Measurements from ENCODE around the gene ABHD17A. TPM values are rescaled to one million over a fixed set of nuclear protein-coding genes. Genes with fewer than 3 reads are reported as not detected.

ABHD17A gene
- polyA plus RNA-seq, 1 of the 3 experiments (the other 2 are of a cell fraction) = 61.1 TPM

DNA sequence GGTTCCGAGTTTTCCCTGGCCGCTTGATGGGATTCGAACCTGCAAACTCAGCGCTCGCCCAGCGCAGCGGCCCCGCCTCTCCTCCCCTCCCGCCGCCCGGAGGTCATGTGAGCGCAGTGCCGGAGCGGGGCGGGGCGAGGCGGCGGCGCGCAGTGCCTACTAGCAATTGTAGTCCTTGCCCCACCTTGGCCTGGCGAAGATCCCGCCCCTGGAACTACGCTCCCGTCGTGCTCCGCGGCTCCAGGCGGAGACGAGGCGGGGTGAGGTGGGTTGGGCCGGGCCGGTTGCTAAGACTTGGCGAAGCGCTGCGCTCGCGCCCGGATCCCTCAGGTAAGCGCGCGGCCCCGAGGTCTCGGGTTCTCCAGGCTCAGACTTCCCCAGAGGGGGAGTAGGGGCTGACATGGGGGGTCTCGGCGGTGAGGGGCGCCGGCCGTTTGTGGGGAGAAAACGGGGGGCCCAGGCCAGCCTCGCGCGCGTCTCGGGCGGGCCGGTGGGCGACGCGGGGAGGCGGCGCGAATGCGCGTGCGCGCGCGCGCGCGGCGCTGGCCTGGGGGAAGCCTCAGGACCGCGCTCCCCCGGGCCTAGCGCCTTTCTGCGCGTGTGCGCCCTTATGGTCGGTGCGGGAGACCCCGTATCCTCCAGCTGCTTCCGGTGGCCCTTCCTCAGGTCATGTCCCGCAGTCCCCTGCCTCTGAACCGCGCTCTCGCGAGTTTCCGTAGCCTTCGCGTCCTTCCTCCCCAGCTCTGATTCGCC lies 20.0 kb upstream of the ABHD17A start, which contains the start of the genes ADAT3 and SCAMP4:
ADAT3 (plus strand) TSS at position 290 of the 753 bp plus-strand sequence. CDS start 6,649 bp downstream, outside the sequence.
SCAMP4 (plus strand) TSS at position 290 of the 753 bp plus-strand sequence. CDS start 9,621 bp downstream, outside the sequence.
- H3K4me3 ChIP-seq (ENCODE audit: low read depth in 2 of 2, low read length in 1 of 2) = peak within 1 kb of the TSS; percentile 63 to 67
- H3K27ac ChIP-seq (ENCODE audit: low read depth in 2 of 2, low read length in 1 of 2) = peak within 1 kb of the TSS; percentile 81 to 82
- H3K27me3 ChIP-seq (ENCODE audit: insufficient read depth) = no peaks in the 10 kb centered on the region
- peaks cover 0 to 18% of the 10 kb centered on the region in 2 experiments; a peak in 1 of 4 replicates for H3K4me1 ChIP-seq (ENCODE audit: control insufficient read depth in 1 of 2, insufficient read depth in 2 of 2, low read depth in 1 of 2, low read length in 1 of 2)
- 0% methylated on average over 28 of the region's 92 CpGs for WGBS (ENCODE audit: low lambda C conversion rate)
- peak within 1 kb of the TSS; percentile 87 for H2AFZ ChIP-seq (ENCODE audit: low read depth)
- peaks cover 0 to 2% of the 10 kb centered on the region in 2 experiments for H3K36me3 ChIP-seq (replicated peaks in 1 of 2; ENCODE audit: control insufficient read depth in 1 of 2, insufficient read depth in 2 of 2, low read length in 1 of 2)
- TF ChIP-seq, protein P1, sequence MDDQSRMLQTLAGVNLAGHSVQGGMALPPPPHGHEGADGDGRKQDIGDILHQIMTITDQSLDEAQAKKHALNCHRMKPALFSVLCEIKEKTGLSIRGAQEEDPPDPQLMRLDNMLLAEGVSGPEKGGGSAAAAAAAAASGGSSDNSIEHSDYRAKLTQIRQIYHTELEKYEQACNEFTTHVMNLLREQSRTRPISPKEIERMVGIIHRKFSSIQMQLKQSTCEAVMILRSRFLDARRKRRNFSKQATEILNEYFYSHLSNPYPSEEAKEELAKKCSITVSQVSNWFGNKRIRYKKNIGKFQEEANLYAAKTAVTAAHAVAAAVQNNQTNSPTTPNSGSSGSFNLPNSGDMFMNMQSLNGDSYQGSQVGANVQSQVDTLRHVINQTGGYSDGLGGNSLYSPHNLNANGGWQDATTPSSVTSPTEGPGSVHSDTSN (IDR thresholded peaks at IDR 0.05) = peak; percentile 51
- TF ChIP-seq NRF1 (IDR thresholded peaks at IDR 0.05; ENCODE audit: low read depth, low read length) (peak; percentile 79), USF2 (IDR thresholded peaks at IDR 0.05; ENCODE audit: borderline replicate concordance, low read depth, low read length) (peak; percentile 63; the same call in 1 of the 2 replicates), EP300 (IDR thresholded peaks at IDR 0.05; ENCODE audit: borderline replicate concordance in 1 of 2, low read depth in 1 of 2, low read length in 1 of 2) (0 out of 4 replicates have a peak, but pooled peaks of 1 of the 2 experiments have one; percentile 15), CHD2 (IDR thresholded peaks at IDR 0.05; ENCODE audit: low read length, partially characterized antibody) (peak; percentile 98), RCOR1 (IDR thresholded peaks at IDR 0.05; ENCODE audit: low read length) (peak; percentile 41; the same call in 1 of the 2 replicates), MXI1 (IDR thresholded peaks at IDR 0.05; ENCODE audit: low read depth, low read length) (no peak; the same call in 1 of the 2 replicates), POLR2AphosphoS5 (IDR thresholded peaks at IDR 0.05; ENCODE audit: low read depth, low read length) (peak; percentile 78), TAF1 (IDR thresholded peaks at IDR 0.05; ENCODE audit: borderline replicate concordance, low read depth, low read length) (peak; percentile 61), EZH2phosphoT487 (IDR thresholded peaks at IDR 0.05; ENCODE audit: borderline replicate concordance, low read depth) (no peak), TEAD4 (IDR thresholded peaks at IDR 0.05; ENCODE audit: borderline replicate concordance, insufficient read depth) (no peak), RXRA (IDR thresholded peaks at IDR 0.05; ENCODE audit: borderline replicate concordance, low read depth) (no peak), USF1 (IDR thresholded peaks at IDR 0.05; ENCODE audit: borderline replicate concordance, low read depth) (peak; percentile 96), SIN3A (IDR thresholded peaks at IDR 0.05; ENCODE audit: borderline replicate concordance, low read depth, low read length) (peak; percentile 55; the same call in 1 of the 2 replicates), ELF1 (IDR thresholded peaks at IDR 0.05) (peak; percentile 37; the same call in 1 of the 2 replicates), YY1 (IDR thresholded peaks at IDR 0.05; ENCODE audit: low read depth) (peak; percentile 39; the same call in 1 of the 2 replicates), GABPA (IDR thresholded peaks at IDR 0.05; ENCODE audit: low read depth) (peak; percentile 74), REST (IDR thresholded peaks at IDR 0.05; ENCODE audit: low read depth, low read length) (no peak; the same call in 1 of the 2 replicates), FOXM1 (IDR thresholded peaks at IDR 0.05; ENCODE audit: low read depth) (no peak)
- TF ChIP-seq, protein P2, sequence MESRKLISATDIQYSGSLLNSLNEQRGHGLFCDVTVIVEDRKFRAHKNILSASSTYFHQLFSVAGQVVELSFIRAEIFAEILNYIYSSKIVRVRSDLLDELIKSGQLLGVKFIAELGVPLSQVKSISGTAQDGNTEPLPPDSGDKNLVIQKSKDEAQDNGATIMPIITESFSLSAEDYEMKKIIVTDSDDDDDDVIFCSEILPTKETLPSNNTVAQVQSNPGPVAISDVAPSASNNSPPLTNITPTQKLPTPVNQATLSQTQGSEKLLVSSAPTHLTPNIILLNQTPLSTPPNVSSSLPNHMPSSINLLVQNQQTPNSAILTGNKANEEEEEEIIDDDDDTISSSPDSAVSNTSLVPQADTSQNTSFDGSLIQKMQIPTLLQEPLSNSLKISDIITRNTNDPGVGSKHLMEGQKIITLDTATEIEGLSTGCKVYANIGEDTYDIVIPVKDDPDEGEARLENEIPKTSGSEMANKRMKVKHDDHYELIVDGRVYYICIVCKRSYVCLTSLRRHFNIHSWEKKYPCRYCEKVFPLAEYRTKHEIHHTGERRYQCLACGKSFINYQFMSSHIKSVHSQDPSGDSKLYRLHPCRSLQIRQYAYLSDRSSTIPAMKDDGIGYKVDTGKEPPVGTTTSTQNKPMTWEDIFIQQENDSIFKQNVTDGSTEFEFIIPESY (IDR thresholded peaks at IDR 0.05; ENCODE audit: borderline replicate concordance, low read depth) = peak; percentile 93
- TF ChIP-seq, protein P3, sequence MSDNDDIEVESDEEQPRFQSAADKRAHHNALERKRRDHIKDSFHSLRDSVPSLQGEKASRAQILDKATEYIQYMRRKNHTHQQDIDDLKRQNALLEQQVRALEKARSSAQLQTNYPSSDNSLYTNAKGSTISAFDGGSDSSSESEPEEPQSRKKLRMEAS (IDR thresholded peaks at IDR 0.05; ENCODE audit: low read depth) = peak; percentile 63; the same call in 1 of the 2 replicates
- POLR2A ChIA-PET = interaction anchor here (0.9 to 1.0 kb wide), 2 partner anchors 33 to 41 kb away, joined by 4 read pairs; no protein-coding TSS in a partner anchor
- DNase-seq = peak; percentile 98
- H3K4me2 ChIP-seq = peak within 1 kb of the TSS; percentile 84
- peaks cover 24% of the 10 kb centered on the region for H4K20me1 ChIP-seq (ENCODE audit: insufficient read depth)
- peak within 1 kb of the TSS; percentile 76 for H3K9ac ChIP-seq
- peaks cover 48% of the 10 kb centered on the region for H3K79me2 ChIP-seq (ENCODE audit: insufficient read depth)
- CTCF ChIA-PET = interaction anchor here (0.7 to 2.9 kb wide), 3 partner anchors 9 to 25 kb away, joined by 3 to 11 read pairs (median 11); no protein-coding TSS in a partner anchor
- H3K9me3 ChIP-seq = no peaks in the 10 kb centered on the region
- H3F3A ChIP-seq (replicated peaks; ENCODE audit: insufficient read depth) = peaks cover 17% of the 10 kb centered on the region
- H3K9me2 ChIP-seq = no peaks in the 10 kb centered on the region
